ENCODE data around the gene CPNE4.

The CPNE4 gene

DNA sequence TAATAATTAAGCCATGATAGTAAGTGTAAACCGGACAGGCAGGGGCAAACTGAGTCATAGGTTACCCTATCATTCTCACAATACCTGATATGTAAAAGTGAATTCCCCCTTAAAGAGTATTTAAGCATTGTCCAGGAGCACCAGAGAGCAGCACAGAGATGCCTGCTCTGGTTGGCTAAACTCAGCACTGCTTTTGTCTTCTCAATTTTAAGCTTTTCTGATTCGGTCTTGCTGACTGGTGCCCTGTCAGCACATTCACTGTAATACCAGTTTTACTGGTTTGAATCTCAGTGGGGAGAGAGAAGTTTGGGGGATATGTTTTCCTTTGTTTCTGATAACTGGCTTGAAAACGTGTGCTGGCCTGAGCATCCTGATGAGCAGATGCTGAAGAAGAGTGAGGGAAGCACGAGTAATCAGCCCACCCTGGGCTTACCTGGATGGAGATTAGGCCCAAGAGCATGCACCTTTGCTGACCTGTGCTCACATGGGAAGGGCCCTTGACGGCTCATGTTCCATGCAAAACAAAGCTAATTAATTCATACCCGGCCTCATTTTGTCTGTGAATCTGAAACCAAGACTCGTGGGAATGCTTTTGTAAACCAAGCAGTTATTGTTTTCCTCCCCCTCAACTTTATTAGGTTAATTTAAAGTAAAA lies 323.6 kb downstream of the CPNE4 start:
- H3K9me3 ChIP-seq (ENCODE audit: insufficient read depth, low read depth, low read length): no peaks in the 10 kb centered on the region
- H4K20me1 ChIP-seq (ENCODE audit: insufficient read depth, low read length, poor library complexity, severe bottlenecking): no peaks in the 10 kb centered on the region
- H3K4me1 ChIP-seq (ENCODE audit: insufficient read depth, low read length, poor library complexity, severe bottlenecking): no peaks in the 10 kb centered on the region
- H3K9me2 ChIP-seq (replicated peaks; ENCODE audit: low read depth, low read length): no peaks in the 10 kb centered on the region
- TF ChIP-seq CTCF (conservative IDR thresholded peaks at IDR 0.05; ENCODE audit: low read length) (no peak), EZH2phosphoT487 (IDR thresholded peaks at IDR 0.05; ENCODE audit: borderline replicate concordance) (no peak)
- H3K4me3 ChIP-seq (ENCODE audit: low read length, poor library complexity, severe bottlenecking): no peak overlapping the region
- H3K27me3 ChIP-seq (ENCODE audit: insufficient read depth, low read length, poor library complexity, severe bottlenecking): no peaks in the 10 kb centered on the region
- H3K79me2 ChIP-seq (ENCODE audit: insufficient read depth, low read length): no peaks in the 10 kb centered on the region
- H2AFZ ChIP-seq (ENCODE audit: low read length): no peak overlapping the region
- H3K4me2 ChIP-seq (ENCODE audit: low read depth, low read length, poor library complexity, severe bottlenecking): no peak overlapping the region
- H3K36me3 ChIP-seq (ENCODE audit: insufficient read depth, low read length): no peaks in the 10 kb centered on the region
- no peaks in the 10 kb centered on the region for H3F3A ChIP-seq (ENCODE audit: low read depth)
- no peak overlapping the region for H3K9ac ChIP-seq (ENCODE audit: low read depth, low read length, poor library complexity, severe bottlenecking)

DNA sequence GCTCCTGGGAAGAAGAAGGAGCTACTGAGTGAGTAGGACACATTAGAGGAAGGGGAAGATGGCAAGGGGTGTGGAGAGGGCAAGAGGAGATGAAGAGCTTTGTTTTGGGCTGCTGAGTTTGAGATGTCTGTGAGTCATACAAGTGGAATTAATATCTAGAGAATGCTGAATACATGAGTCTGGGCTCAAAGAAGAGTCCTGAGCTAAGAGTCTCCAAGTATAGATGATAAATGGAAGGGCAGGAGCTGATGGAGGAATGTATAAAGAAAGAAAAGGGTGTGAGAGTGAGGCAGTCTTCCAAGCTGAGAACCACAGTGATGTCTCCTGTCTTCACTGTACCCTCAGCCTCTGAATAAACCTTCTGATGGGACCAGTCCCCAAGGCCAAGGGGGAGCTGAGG lies 326.6 kb downstream of the CPNE4 start:
- H3K9me2 ChIP-seq (replicated peaks; ENCODE audit: low read depth, low read length): no peaks in the 10 kb centered on the region
- TF ChIP-seq EZH2phosphoT487 (IDR thresholded peaks at IDR 0.05; ENCODE audit: borderline replicate concordance): no peak
- TF ChIP-seq CTCF (conservative IDR thresholded peaks at IDR 0.05; ENCODE audit: low read length): no peak
- no peak overlapping the region for H3K4me3 ChIP-seq (ENCODE audit: low read length, poor library complexity, severe bottlenecking)
- H3K4me2 ChIP-seq (ENCODE audit: low read depth, low read length, poor library complexity, severe bottlenecking): no peak overlapping the region
- no peaks in the 10 kb centered on the region for H3K27me3 ChIP-seq (ENCODE audit: insufficient read depth, low read length, poor library complexity, severe bottlenecking)
- H2AFZ ChIP-seq (ENCODE audit: low read length): no peak overlapping the region
- H3K9ac ChIP-seq (ENCODE audit: low read depth, low read length, poor library complexity, severe bottlenecking): no peak overlapping the region
- no peaks in the 10 kb centered on the region for H3K4me1 ChIP-seq (ENCODE audit: insufficient read depth, low read length, poor library complexity, severe bottlenecking)
- H4K20me1 ChIP-seq (ENCODE audit: insufficient read depth, low read length, poor library complexity, severe bottlenecking): no peaks in the 10 kb centered on the region
- H3K36me3 ChIP-seq (ENCODE audit: insufficient read depth, low read length): no peaks in the 10 kb centered on the region
- no peaks in the 10 kb centered on the region for H3K9me3 ChIP-seq (ENCODE audit: insufficient read depth, low read depth, low read length)
- H3F3A ChIP-seq (ENCODE audit: low read depth): no peaks in the 10 kb centered on the region
- H3K79me2 ChIP-seq (ENCODE audit: insufficient read depth, low read length): no peaks in the 10 kb centered on the region

DNA sequence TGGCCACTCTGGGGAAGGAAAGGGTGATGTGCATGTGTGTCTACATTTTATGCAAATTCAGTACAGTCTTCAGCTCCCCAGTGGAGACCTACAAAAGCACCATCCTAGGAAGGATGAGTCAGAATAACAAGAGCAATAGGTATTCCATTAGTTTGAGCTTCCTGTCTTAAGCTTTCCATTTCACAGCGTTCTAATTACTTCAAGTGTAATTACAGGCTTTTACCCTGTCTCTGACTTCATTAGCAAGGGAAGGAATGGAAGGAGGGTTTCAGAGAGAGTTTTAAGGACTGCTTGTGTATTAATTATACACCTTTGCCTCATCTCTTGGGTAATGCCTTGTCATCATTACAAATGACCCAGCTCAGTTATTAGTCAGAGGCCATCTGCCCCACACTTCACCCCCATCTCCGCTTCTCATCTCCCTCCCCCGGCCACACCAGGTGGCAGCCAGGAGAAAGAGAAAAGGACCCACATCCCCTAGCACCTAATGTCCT lies 329.2 kb downstream of the CPNE4 start:
- no peaks in the 10 kb centered on the region for H4K20me1 ChIP-seq (ENCODE audit: insufficient read depth, low read length, poor library complexity, severe bottlenecking)
- no peaks in the 10 kb centered on the region for H3K36me3 ChIP-seq (ENCODE audit: insufficient read depth, low read length)
- H3K4me3 ChIP-seq (ENCODE audit: low read length, poor library complexity, severe bottlenecking): no peak overlapping the region
- no peak overlapping the region for H2AFZ ChIP-seq (ENCODE audit: low read length)
- no peaks in the 10 kb centered on the region for H3K27me3 ChIP-seq (ENCODE audit: insufficient read depth, low read length, poor library complexity, severe bottlenecking)
- no peaks in the 10 kb centered on the region for H3K4me1 ChIP-seq (ENCODE audit: insufficient read depth, low read length, poor library complexity, severe bottlenecking)
- no peaks in the 10 kb centered on the region for H3K9me2 ChIP-seq (replicated peaks; ENCODE audit: low read depth, low read length)
- H3F3A ChIP-seq (ENCODE audit: low read depth): no peaks in the 10 kb centered on the region
- no peak for TF ChIP-seq CTCF (conservative IDR thresholded peaks at IDR 0.05; ENCODE audit: low read length)
- no peak for TF ChIP-seq EZH2phosphoT487 (IDR thresholded peaks at IDR 0.05; ENCODE audit: borderline replicate concordance)
- H3K9ac ChIP-seq (ENCODE audit: low read depth, low read length, poor library complexity, severe bottlenecking): no peak overlapping the region
- H3K79me2 ChIP-seq (ENCODE audit: insufficient read depth, low read length): no peaks in the 10 kb centered on the region
- no peak overlapping the region for H3K4me2 ChIP-seq (ENCODE audit: low read depth, low read length, poor library complexity, severe bottlenecking)
- no peaks in the 10 kb centered on the region for H3K9me3 ChIP-seq (ENCODE audit: insufficient read depth, low read depth, low read length)
